HG02642 (cell line): ENCODE measurements around the gene APOA4.
A peak's percentile ranks its signal among the peaks of the same experiment; 100 is the strongest.

Experiments used
- ATAC-seq: cut with Tn5 transposase; IDR thresholded peaks from one replicate; pipeline ENCODE4 v1.9.1; 2021; ENCODE audit warnings: mild to moderate bottlenecking; ENCODE audit not compliant: unreplicated experiment, poor library complexity

APOA4 gene

DNA sequence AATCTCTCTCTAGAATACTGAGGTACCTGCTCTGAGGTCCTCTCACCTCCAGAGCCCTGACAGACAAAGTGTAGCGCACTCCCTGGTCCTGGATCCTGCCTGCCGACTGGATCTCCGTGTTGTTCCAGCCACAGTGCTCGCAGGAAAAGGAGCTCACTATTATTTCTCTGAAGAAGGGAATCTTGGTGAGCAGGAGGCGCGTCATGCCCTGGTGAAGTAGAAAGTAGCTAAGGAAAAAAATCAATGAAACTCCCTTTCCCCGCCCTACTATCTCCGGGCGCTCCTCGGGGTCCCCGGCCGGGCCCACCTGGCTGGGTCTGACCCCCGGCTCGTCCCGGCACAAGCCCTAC, 35.7 kb downstream of the APOA4 start:
- ATAC-seq, result peak; percentile 22

DNA sequence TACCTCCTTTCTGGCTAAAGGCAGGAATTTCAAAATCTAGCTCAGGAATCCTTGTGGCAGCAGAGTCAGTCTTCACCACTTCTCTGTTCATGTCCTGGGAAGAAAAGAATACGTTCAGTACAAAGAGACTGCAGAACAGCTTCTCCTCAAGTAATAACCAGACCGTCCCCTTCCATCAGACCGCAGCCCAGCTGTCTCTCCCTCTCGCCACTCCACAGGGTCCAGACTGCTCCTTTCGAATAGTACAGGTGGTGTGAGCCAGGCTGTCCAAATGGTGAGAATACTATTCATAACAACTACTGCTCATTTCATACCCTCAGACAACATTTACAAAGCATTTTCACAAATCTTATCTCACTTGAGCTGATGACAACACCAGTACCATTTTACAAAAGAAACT, 36.1 kb downstream of the APOA4 start:
- no peak for ATAC-seq

DNA sequence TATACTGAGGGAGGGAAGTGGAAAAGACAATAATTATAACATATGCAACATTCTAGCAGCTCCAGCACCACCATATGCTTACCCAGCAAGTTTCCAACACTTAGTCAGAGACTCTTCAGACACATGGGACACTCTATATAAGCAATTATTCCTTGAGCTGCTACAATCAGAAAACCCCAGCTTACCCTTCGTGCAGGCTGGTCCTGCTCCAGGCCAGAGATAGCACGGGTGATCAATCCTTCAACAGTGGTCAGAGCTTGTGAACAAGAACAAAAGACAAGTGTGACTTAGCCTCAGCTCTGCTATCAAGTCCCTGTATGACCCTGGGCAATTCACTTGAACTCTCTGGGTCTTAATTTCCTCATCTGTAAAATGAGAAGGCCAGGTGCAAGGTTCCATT, 36.8 kb downstream of the APOA4 start:
- ATAC-seq, result no peak

DNA sequence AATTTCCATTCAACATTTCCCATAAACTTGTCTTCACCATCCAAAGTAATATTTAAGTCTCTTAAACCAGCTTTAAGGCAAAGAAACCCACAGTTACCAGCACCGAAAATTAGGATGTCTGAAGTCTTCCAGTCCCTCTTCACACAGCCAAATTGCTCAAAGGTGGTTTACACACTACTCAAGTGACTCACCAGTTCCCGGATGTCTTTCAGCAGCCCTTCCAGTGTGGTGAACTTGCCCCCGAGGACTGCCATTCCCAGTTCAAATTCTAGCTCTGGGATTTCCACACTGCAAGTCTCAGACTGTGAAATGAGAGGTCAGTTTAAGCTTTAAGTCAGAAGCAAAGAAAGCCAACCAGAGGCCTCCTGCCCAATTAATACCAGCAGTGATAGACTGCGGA, 40.4 kb downstream of the APOA4 start:
- ATAC-seq, result no peak

DNA sequence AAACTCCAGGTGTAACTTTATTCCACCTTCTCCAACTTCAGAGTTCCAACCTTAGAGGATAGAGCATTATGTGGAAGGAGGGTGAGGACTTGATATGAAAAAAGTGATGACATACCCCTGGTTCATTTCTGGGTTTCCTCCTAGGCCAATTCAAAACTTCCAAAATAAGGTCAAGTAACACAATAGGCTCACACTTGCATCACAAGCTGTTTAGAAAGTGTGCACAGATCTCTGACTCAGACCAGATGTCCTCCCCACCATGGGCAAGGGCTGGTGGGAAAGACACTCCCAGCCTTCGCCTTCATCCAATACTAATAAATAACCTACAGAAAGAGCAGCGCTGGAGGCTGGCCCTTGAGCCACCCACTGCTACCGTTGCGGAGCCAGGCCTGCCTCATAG, 44.5 kb downstream of the APOA4 start:
- no peak for ATAC-seq

DNA sequence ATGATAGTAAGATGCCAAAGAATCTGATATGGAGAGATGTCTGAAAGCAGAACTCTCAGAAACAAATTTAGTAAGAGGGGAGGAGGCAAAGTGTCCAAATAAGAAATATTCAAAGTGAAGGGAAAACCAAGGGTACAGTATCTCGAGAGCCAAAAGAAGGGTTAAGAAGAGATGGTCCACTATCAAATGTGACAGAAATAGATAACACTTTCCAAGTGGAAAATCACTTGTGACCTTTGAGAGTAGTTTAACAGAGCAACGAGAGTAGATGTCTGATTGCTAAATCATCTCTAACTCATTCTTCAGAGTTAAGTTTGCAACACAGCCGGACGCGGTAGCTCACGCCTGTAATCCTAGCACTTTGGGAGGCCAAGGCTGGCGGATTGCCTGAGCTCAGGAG, 46.0 kb downstream of the APOA4 start:
- no peak for ATAC-seq

DNA sequence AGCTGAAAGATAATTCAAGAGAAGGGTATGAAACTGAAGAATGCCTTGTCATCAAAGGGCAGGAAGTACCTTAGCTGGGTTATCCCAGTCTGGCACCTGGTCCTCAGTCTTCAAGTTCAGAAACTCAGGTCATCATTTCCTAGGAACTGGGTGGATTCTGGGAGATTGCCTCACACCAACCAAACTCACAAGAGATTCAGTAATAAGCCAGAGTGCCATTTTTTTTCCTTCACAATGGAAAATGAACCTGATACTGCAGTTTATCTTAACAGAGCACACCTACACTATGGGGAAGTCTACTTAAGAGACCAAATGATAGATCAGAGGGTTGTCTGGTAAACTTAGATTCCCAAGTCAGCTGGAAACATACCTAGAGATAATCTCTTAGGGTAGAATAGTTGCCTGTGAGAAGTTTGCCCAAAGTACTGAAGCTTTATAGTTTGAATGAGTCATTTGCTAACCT, 46.6 kb downstream of the APOA4 start:
- no peak for ATAC-seq

DNA sequence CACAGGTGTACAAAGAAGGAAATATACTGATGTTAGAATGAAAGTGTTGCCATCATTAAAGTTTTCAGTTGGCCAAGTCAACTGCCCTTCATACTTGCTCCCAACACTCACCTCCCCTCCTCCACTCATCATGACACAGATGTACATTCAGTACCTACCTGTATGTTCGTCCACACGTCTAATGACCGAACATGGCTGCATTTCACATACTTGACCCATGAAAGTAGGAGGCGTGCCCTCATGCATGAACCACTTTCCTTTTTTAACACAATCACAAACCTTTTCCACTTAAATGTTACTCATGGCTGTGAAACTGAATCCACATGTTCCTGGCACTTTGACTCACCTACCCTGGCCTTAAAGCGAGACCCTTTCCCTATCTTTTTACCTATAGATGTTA, 47.1 kb downstream of the APOA4 start:
- no peak for ATAC-seq

DNA sequence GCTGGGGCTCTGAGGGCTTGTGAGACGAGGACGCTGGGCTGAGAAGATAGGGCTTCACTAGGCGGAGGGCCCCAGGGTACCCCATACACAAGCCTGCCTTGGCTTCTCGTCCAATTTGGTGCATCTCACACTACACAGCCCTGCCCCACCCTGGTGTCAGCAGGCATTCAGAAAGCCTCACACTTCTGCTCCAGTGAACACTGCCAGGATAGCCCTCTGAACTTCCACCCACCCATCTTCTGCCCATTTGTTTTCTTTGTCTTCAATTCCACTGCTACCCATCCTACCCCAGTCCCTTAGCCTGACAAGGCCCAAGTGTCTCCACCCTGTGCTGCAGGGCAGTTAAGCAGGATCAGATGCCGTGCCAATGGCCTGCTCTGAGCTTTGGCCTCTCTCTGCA, 48.4 kb downstream of the APOA4 start:
- ATAC-seq, result no peak

DNA sequence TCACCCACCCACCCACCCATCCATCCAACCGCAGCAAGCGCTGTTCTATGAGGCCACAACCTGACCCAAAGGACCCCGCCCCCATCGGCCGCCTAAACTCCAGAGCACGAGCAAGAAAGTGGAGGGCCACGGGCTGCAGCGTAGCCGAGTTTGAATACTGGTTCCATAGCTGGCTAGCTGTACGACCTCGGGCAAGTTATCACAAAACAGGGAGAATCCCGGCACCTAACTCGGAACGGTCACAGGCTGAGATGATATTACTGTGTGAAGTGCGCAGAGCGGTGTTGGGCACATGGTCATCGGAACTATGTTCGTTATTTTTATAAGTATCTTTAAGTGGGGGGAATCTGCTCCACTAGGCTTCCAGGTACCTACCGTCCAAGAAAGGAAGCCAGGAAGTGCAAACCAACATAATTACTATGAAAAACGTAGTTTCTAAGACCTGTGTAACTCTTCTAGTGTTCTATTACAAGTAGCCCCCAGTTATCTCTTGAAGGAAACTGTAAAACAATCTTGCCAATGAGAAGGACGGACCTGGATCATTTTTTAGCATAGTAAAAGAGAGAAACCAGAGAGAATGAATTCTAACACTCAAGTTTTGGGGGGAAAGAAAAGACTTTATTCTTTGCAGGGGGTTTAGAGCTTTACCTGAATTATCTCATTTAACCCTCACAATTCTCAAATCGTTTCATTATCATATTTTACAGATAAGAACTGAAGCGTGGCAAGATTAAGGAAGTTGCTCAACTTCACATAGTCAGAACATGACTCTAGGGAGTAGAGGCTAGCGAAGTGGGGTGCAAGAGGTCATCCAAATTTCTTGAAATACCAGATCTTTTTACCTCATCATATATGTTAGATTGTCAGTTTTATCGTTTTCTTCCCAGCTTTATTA, 49.7 kb downstream of the APOA4 start:
- ATAC-seq, result no peak

DNA sequence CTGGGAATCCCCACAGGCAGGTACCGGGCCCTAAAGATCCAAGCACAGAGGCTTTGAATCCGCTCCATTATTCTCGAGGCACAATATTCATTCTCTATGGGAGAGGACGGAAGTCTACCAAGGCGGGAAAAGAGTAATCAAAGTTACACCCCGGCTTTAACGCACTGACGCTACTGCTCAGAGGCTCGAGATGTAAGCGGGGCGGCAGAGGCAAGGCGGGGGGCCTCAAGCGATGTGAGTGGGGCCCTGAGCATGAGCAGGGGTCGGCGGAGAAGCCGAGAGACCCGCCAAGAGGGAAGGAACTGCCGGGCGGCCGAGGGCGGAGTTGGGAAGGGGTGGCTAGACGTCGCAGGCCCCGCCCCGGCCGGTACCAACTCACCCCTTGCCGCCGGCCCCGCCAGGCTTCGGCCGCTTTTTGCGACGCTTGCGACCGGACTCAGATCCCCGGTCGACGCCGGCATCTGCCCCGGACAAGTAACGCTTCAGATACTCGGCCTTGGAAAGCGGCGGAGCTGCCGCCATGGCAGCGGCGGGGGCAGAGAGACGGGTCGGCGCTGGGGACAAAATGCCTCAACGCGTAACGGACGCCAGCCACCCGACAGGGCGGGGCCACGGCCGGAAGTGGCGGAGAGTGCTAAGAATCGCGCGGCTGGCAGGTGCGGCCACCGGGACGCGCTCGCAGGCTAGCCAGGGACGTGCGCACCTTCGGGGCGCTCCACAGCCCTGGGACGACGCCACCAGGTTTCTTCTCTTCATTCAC, 50.5 kb downstream of the APOA4 start, which contains the start of gene BUD13:
Gene BUD13, minus strand, starts transcription at position 545 of the 760 bp plus-strand sequence. Its CDS starts 23 bp downstream, at position 522.
- ATAC-seq, result peak; percentile 93

DNA sequence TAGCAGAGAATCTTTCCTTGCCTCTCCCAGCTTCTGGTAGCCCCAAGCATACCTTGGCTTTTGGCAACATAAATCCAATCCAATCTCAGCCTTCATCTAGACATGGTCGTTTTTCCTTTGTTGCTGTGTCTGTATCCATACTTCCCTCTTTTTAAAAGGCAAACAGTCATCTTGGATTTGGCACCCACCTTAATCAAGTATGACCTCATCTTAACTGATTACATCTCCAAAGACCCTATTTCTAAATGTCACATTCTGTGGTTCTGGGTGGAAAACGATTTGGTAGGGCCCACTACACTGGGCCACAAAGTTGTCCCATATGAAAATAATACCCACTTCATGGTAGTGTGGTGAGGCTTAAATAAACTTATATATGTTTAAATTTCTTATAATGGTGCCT, 51.2 kb downstream of the APOA4 start:
- ATAC-seq, result no peak
